GM21528 (cell line): Measurements from ENCODE around the gene MT1A.
A peak's percentile ranks its signal among the peaks of the same experiment; 100 is the strongest.
"Not testable (repeated sequence)": the region's sequence is repeated elsewhere in the genome, so short reads cannot be mapped to it uniquely, and the experiment has no call there.

Source experiments
- ATAC-seq: cut with Tn5 transposase; IDR thresholded peaks from one replicate; pipeline ENCODE4 v1.9.1; 2021; ENCODE audit warnings: mild to moderate bottlenecking, moderate library complexity; ENCODE audit not compliant: unreplicated experiment, low FRiP score

The MT1A gene

DNA sequence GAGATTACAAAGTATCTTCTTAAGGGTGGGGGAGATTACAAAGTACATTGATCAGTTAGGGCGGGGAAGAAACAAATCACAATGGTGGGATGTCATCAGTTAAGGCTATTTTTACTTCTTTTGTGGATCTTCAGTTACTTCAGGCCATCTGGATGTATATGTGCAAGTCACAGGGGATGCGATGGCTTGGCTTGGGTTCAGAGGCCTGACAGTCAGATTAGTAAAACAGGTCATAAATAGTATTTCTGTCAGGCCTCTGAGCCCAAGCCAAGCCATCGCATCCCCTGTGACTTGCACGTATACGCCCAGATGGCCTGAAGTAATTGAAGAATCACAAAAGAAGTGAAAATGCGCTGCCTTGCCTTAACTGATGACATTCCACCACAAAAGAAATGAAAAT lies 36.1 kb downstream of the MT1A start:
- not testable (repeated sequence) for ATAC-seq

GRCh38 chr16:56675685-56676210 lies 37.3 kb downstream of the MT1A start:
- ATAC-seq, result no peak

DNA sequence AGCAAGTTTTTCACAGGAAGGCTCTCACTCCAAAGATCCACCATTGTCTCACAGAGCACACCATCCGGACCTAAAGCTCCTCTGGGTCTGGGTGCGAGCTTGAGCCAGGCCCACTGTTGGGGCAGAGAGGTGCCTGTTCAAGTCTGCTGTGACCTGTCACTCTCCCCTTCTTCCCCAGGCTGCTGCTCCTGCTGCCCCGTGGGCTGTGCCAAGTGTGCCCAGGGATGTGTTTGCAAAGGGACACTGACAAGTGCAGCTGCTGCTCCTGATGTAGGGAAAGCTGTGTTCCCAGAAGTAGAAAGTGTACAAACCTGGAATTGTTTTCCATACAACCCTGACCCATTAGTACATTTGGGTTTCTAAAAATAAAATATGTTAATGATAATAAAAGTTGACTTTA lies 39.0 kb downstream of the MT1A start:
- no peak for ATAC-seq

- ATAC-seq, result no peak
These were observed 40.7 kb downstream of the MT1A start for GRCh38 chr16:56679078-56679730.

DNA sequence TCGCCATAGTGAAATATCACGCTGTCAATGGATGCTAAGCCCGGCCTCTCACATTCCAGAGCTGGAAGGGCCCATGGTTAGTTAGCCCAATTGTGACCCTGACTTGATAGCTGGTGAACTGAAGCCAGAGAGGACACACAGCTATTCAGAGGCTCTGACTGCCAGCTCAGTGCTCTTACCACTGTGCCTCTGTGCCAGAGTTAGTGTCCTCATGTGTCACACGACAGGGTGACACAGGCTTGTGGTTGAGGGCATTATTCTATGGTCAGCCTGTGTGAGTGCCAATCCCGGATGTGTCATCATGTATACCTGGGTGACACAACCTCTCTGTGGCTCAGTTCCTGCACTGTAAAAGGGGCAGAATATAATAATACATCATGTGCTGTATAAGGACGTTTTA lies 41.4 kb downstream of the MT1A start:
- ATAC-seq, result no peak

DNA sequence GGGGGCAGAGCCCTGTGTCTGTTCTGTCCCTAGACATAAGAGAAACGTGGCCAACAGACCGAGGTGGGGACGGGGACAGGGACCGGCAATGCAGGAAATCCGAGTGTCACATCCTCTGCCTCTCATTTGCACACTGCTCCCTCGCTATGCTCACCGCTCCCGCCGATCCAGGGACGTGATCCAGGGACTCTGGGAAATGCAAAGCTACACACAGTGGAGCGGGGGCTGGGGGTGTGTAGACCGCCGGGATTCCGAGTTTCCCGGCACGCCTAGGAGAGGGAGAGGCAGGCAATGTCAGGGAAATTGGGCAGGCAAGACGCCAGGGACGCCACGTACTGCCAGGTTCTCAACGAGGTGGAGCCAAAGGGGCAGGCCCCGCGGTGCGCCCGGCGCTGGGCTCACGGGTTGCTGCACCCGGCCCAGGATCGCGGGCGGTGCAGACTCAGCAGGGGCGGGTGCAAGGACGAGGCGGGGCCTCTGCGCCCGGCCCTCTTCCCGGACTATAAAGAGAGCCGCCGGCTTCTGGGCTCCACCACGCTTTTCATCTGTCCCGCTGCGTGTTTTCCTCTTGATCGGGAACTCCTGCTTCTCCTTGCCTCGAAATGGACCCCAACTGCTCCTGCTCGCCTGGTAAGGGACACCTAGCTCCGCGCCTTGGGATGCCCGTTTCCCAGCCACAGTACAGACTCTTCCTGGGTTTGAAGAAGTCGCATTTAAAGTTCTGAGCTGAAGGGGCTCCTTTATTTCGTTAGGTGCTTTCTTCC lies 43.7 kb downstream of the MT1A start, which contains the start of gene MT1X:
MT1X (plus strand) TSS at position 532 of the 764 bp plus-strand sequence; CDS start at position 603, 71 bp downstream.
- peak; percentile 98 for ATAC-seq

- peak; percentile 16 for ATAC-seq
These were observed 44.4 kb downstream of the MT1A start for GRCh38 chr16:56682703-56683397.

DNA sequence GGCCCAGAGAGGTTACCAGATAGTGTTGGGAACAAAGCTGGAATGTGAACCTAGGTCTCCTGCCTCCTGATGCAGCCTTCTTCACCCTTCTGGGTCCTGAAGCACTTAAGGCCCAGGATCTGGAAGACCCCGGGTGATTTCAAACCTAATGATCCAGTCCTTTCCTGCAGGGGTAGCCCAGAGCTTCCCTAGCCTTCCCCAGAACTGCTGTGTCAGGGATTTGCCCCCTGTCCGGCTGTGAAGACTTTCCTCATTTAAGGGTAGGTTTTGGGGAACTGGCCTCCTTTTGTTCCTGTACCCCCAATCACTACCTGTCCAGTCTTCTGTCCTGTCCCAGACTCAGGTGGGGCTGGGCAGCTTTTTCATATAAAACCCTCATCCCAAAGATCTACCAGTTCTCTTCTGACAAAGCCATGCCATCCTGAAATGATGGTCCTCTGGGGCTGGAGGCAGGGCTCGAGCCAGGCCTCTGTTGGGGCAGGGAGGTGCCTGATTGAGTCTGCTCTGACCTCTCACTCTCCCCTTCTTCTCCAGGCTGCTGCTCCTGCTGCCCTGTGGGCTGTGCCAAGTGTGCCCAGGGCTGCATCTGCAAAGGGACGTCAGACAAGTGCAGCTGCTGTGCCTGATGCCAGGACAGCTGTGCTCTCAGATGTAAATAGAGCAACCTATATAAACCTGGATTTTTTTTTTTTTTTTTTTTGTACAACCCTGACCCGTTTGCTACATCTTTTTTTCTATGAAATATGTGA lies 45.1 kb downstream of the MT1A start:
- ATAC-seq, result no peak

- no peak for ATAC-seq
These were observed 45.9 kb downstream of the MT1A start for GRCh38 chr16:56684256-56684925.

GRCh38 chr16:56684926-56685590 lies 46.6 kb downstream of the MT1A start:
- ATAC-seq, result no peak

- ATAC-seq, result no peak
These were observed 48.3 kb downstream of the MT1A start for GRCh38 chr16:56686758-56687157.

- ATAC-seq, result no peak
These were observed 50.3 kb downstream of the MT1A start for GRCh38 chr16:56688762-56689161.

GRCh38 chr16:56689171-56689570 lies 50.7 kb downstream of the MT1A start:
- ATAC-seq, result no peak
